Subcutaneous abdominal adipose tissue (tissue), 5 donors: ENCODE data around the gene PTPRCAP.
"Not testable (repeated sequence)": the region's sequence is repeated elsewhere in the genome, so short reads cannot be mapped to it uniquely, and the experiment has no call there.

Source experiments
- H3K27ac ChIP-seq: one replicate; pipeline ENCODE4 v1.7.0; 2013; ENCODE audit warnings: low read depth, mild to moderate bottlenecking, inconsistent platforms, low read length, moderate library complexity
- H3K27me3 ChIP-seq, 5 donors: one replicate each; pipeline ENCODE4 v1.7.0; 2013; ENCODE audit warnings: low read length in 5 of 5, inconsistent platforms in 1 of 5; ENCODE audit not compliant: control insufficient read depth in 5 of 5, insufficient read depth in 4 of 5
- H3K36me3 ChIP-seq, 5 donors: one replicate each; pipeline ENCODE4 v1.7.0; 2013; ENCODE audit warnings: low read length in 5 of 5; ENCODE audit not compliant: control insufficient read depth in 5 of 5, insufficient read depth in 5 of 5
- H3K4me1 ChIP-seq, 5 donors: one replicate each; pipeline ENCODE4 v1.7.0; 2013; ENCODE audit warnings: low read length in 5 of 5, mild to moderate bottlenecking in 3 of 5, moderate library complexity in 1 of 5; ENCODE audit not compliant: control insufficient read depth in 5 of 5, insufficient read depth in 5 of 5
- H3K4me3 ChIP-seq, 5 donors: one replicate each; pipeline ENCODE4 v1.7.0; 2013; ENCODE audit warnings: low read length in 5 of 5, low read depth in 1 of 5
- H3K9ac ChIP-seq, 5 donors: one replicate each; pipeline ENCODE4 v1.7.0; 2013; ENCODE audit warnings: low read length in 5 of 5, mild to moderate bottlenecking in 4 of 5, moderate library complexity in 3 of 5
- H3K9me3 ChIP-seq, 5 donors: one replicate each; pipeline ENCODE4 v1.7.0; 2013; ENCODE audit warnings: low read length in 5 of 5; ENCODE audit not compliant: control insufficient read depth in 5 of 5
- donor health status: healthy.
- donor health status: healthy.
- donor health status: healthy.
- donor health status: healthy.
- donor health status: healthy.

PTPRCAP gene

DNA sequence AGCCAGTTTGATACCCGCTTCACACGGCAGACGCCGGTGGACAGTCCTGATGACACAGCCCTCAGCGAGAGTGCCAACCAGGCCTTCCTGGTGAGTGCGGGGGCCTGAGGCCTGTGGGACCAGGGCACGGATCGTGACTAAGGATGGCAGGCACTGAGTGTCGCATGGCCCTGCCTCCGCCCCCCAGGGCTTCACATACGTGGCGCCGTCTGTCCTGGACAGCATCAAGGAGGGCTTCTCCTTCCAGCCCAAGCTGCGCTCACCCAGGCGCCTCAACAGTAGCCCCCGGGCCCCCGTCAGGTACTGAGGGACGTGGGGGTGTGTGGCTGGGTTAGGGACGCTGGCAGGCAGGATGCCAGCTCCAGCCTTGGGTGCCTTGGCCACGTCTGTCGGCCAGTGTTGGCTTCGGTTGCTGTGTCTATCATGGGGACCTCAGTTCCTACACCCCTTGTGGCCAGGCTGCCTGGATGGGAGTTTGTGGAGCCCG, 3.0 kb downstream of the PTPRCAP start:
- no peak overlapping the region for H3K27ac ChIP-seq
- no peaks in the 10 kb centered on the region for H3K27me3 ChIP-seq
- H3K4me3 ChIP-seq, result no peak overlapping the region
- H3K9me3 ChIP-seq, result no peaks in the 10 kb centered on the region
- H3K36me3 ChIP-seq, result peaks cover 0 to 87% (median 62%) of the 10 kb centered on the region in 5 donors
- peaks cover 1 to 18% (median 15%) of the 10 kb centered on the region in 5 donors for H3K4me1 ChIP-seq
- no peak overlapping the region for H3K9ac ChIP-seq

GRCh38 chr11:67433536-67434394, 3.7 kb downstream of the PTPRCAP start:
- Histone ChIP-seq H3K9ac (no peak overlapping the region), H3K36me3 (peaks cover 0 to 85% (median 60%) of the 10 kb centered on the region in 5 donors), H3K4me3 (no peak overlapping the region), H3K9me3 (no peaks in the 10 kb centered on the region), H3K4me1 (peaks cover 4 to 22% (median 16%) of the 10 kb centered on the region in 5 donors), H3K27ac (no peak overlapping the region), H3K27me3 (no peaks in the 10 kb centered on the region)

GRCh38 chr11:67432655-67433349, 4.7 kb downstream of the PTPRCAP start:
- H3K36me3 ChIP-seq, result peaks cover 0 to 77% (median 54%) of the 10 kb centered on the region in 5 donors
- peaks cover 4 to 29% (median 19%) of the 10 kb centered on the region in 5 donors for H3K4me1 ChIP-seq
- no peak overlapping the region for H3K27ac ChIP-seq
- H3K9me3 ChIP-seq, result no peaks in the 10 kb centered on the region
- no peak overlapping the region for H3K9ac ChIP-seq
- no peaks in the 10 kb centered on the region for H3K27me3 ChIP-seq
- H3K4me3 ChIP-seq, result no peak overlapping the region

DNA sequence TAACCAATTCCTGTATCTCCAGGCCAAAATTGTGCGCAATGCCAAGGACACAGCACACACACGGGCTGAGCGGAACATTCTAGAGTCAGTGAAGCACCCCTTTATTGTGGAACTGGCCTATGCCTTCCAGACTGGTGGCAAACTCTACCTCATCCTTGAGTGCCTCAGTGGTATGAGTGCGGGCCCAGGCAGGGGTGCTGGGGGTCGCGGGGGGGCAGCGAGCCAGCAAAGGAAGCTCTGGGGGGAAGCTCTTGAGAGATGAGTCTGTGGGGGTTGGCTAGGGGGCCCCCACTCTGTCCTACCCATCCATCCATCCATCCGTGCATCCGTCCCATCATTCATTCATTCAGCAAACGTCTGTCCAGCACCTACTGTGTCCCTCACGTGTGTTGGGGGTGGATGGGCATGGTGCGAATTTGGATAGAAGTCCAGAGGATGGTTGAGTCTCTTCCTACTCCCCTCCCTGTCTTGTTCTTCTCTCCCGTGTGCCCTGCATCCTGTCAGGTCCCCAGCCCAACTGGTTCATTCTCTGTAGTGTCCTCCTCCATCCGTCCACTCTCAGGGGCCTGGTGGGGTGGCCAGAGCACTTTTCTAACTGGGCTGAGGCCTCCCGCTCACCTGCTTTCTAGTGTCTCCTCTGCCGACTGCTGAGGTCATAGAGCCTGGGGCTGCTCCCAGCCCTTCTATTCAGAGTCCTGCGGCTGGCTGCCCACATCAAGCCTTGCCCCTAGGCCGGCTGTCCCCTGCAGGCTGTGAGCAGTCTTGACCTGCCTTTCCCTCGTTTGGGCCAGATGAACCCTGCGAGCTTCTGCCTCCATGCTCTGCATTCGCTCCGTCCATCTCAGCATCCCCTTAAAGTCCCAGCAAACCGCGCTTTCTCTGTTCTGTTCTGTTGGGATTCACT, 5.9 kb downstream of the PTPRCAP start:
- H3K4me3 ChIP-seq, result no peak overlapping the region
- no peaks in the 10 kb centered on the region for H3K27me3 ChIP-seq
- H3K9ac ChIP-seq, result no peak overlapping the region
- peaks cover 4 to 33% (median 22%) of the 10 kb centered on the region in 5 donors for H3K4me1 ChIP-seq
- H3K27ac ChIP-seq, result no peak overlapping the region
- peaks cover 0 to 69% (median 50%) of the 10 kb centered on the region in 5 donors for H3K36me3 ChIP-seq
- no peaks in the 10 kb centered on the region for H3K9me3 ChIP-seq

DNA sequence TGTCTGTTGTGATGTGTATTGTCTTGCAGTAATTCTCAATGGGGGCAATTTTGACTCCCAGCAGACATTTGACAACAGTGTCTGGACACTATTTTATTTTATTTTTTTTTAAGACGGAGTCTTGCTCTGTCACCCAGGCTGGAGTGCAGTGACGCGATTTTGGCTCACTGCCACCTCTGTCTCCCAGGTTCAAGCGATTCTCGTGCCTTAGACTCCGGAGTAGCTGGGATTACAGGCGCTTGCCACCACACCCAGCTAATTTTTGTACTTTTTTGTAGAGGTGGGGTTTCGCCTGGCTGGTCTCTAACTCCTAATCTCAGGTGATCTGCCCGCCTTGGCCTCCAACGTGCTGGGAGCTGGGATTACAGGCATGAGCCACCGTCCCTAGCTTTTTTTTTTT, 7.8 kb downstream of the PTPRCAP start:
- peaks cover 4 to 21% (median 18%) of the 10 kb centered on the region in 5 donors for H3K4me1 ChIP-seq
- no peaks in the 10 kb centered on the region for H3K27me3 ChIP-seq
- peaks cover 0 to 51% (median 37%) of the 10 kb centered on the region in 5 donors for H3K36me3 ChIP-seq
- no peaks in the 10 kb centered on the region for H3K9me3 ChIP-seq
- peak overlapping the region in 1 of 5 donors; percentile 96 for H3K4me3 ChIP-seq
- no peak overlapping the region for H3K27ac ChIP-seq
- peak overlapping the region in 2 of 5 donors; percentile 98 to 99 for H3K9ac ChIP-seq

DNA sequence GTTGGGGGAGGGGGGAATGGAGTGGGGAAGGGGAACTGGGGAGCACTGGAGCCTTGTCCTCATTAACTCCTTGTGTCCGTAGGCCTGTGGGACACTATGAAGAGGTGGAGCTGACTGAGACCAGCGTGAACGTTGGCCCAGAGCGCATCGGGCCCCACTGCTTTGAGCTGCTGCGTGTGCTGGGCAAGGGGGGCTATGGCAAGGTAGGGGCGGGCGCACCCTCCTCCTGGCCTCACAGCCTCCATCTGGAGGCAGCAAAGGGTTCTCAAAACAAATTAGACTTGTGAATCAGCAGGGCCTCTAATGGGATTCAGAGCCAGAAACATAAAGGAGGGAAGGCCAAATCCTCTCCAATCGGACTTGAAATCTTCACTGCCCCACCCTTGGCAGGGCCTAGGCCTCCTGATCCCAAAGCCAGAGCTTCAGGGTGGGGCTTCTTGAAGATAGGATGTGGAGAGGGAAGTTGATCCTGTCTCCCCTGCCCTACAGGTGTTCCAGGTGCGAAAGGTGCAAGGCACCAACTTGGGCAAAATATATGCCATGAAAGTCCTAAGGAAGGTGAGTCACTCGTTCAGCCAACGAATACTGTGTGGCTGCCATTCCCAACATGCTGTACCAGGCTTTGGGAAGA, 8.3 kb downstream of the PTPRCAP start:
- H3K27ac ChIP-seq, result peak overlapping the region; percentile 77

GRCh38 chr11:67428052-67429001, 9.2 kb downstream of the PTPRCAP start, which contains the start of gene RPS6KB2:
TSS of gene RPS6KB2 (plus strand) at chr11:67428494. CDS start at chr11:67428546, 52 bp downstream.
- Histone ChIP-seq H3K27ac (peak within 1 kb of the TSS; percentile 77), H3K27me3 (no peaks in the 10 kb centered on the region), H3K36me3 (peaks cover 0 to 37% (median 23%) of the 10 kb centered on the region in 5 donors), H3K4me3 (peak within 1 kb of the TSS; percentile 86 to 98 (median 96)), H3K9me3 (no peaks in the 10 kb centered on the region), H3K4me1 (peaks cover 4 to 21% (median 18%) of the 10 kb centered on the region in 5 donors), H3K9ac (peak within 1 kb of the TSS; percentile 89 to 99 (median 97))

More for the DNA sequence above, 8.3 kb downstream of the PTPRCAP start:
- H3K4me3 ChIP-seq, result peak overlapping the region; percentile 86 to 98 (median 96)
- H3K9me3 ChIP-seq, result no peaks in the 10 kb centered on the region
- peaks cover 4 to 21% (median 18%) of the 10 kb centered on the region in 5 donors for H3K4me1 ChIP-seq
- peak overlapping the region; percentile 89 to 99 (median 97) for H3K9ac ChIP-seq
- peaks cover 0 to 45% (median 31%) of the 10 kb centered on the region in 5 donors for H3K36me3 ChIP-seq
- no peaks in the 10 kb centered on the region for H3K27me3 ChIP-seq

- peak overlapping the region; percentile 71 to 99 (median 97) for H3K9ac ChIP-seq
These were observed 10.1 kb downstream of the PTPRCAP start for GRCh38 chr11:67427364-67427859.

More at GRCh38 chr11:67427364-67427859, 10.1 kb downstream of the PTPRCAP start:
- not testable (repeated sequence) for H3K9me3 ChIP-seq, H3K27me3 ChIP-seq
- Histone ChIP-seq H3K4me3 (peak overlapping the region; percentile 86 to 97 (median 95)), H3K36me3 (peaks cover 0 to 27% (median 14%) of the 10 kb centered on the region in 5 donors), H3K4me1 (peaks cover 4 to 21% (median 18%) of the 10 kb centered on the region in 5 donors), H3K27ac (peak overlapping the region; percentile 77)
